Osteocyte (in vitro differentiated cells): Measurements from ENCODE around the gene SLC9A5. TPM values are rescaled to one million over a fixed set of nuclear protein-coding genes. Genes with fewer than 3 reads are reported as not detected.
A peak's percentile ranks its signal among the peaks of the same experiment; 100 is the strongest.

Source experiments
- DNase-seq: peaks from one replicate; pipeline ENCODE4 v3.0.0; 2021; ENCODE audit warnings: mixed read lengths; ENCODE audit not compliant: unreplicated experiment; ENCODE audit errors: extremely low spot score
- H3K27ac Mint-ChIP-seq: one replicate; pipeline ENCODE4 v1.8.0; 2021; ENCODE audit warnings: mild to moderate bottlenecking, mixed read lengths; ENCODE audit not compliant: unreplicated experiment
- H3K27me3 Mint-ChIP-seq: one replicate; pipeline ENCODE4 v1.8.0; 2021; ENCODE audit warnings: mixed read lengths; ENCODE audit not compliant: unreplicated experiment
- H3K36me3 Mint-ChIP-seq: one replicate; pipeline ENCODE4 v1.8.0; 2021; ENCODE audit warnings: mixed read lengths; ENCODE audit not compliant: unreplicated experiment
- H3K4me1 Mint-ChIP-seq: one replicate; pipeline ENCODE4 v1.8.0; 2021; ENCODE audit warnings: mixed read lengths; ENCODE audit not compliant: unreplicated experiment
- H3K4me3 Mint-ChIP-seq: one replicate; pipeline ENCODE4 v1.8.0; 2021; ENCODE audit warnings: mild to moderate bottlenecking, moderate library complexity, mixed read lengths; ENCODE audit not compliant: unreplicated experiment
- H3K9me3 Mint-ChIP-seq: one replicate; pipeline ENCODE4 v1.8.0; 2021; ENCODE audit warnings: mixed read lengths; ENCODE audit not compliant: unreplicated experiment
- CTCF ChIP-seq: fragments of 200-600 bp; sonication (generic); IDR thresholded peaks from 2 replicates; pipeline ENCODE4 v1.5.0; 2021; ENCODE audit warnings: antibody characterized with exemption, mild to moderate bottlenecking, moderate library complexity
- total RNA-seq: library from RNA; stranded (reverse); gene quantifications from 2 replicates; pipeline ENCODE4 v1.2.1, GENCODE V29; 2021

SLC9A5 gene
- total RNA-seq, 1 donor from 2014 or later: 4.2 TPM

GRCh38 chr16:67296420-67296819 lies 47.6 kb downstream of the SLC9A5 start:
- Mint-ChIP-seq H3K36me3 (no peaks in the 10 kb centered on the region), H3K27me3 (peaks cover 4% of the 10 kb centered on the region), H3K9me3 (no peaks in the 10 kb centered on the region), H3K27ac (peak overlapping the region; percentile 40), H3K4me3 (no peak overlapping the region), H3K4me1 (peaks cover 35% of the 10 kb centered on the region)
- no peak for TF ChIP-seq CTCF
- no peak for DNase-seq

DNA sequence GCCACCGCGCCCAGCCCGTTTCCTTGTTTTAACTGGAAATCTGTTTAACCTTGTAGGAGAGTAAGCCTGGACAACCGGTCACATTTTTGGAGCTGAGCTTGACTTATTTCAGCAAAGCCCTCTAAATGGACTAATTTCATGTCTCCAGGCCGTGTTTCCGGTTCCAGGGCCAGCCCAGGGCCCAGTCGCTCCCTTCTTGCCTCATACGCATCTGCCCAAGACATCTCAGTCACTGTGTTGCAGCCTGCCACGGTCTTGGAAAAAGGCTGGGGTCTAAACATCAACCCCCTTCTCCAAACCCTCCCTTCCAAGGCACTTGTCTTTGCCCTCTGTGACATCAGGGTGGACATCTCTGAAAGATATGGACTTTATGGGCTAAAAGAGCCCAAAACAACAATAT lies 49.5 kb downstream of the SLC9A5 start:
- Mint-ChIP-seq H3K27me3 (peaks cover under 1% of the 10 kb centered on the region), H3K27ac (no peak overlapping the region)
- DNase-seq: no peak

GRCh38 chr16:67299269-67299668 lies 50.5 kb downstream of the SLC9A5 start:
- no peak overlapping the region for H3K4me3 Mint-ChIP-seq
- no peak for TF ChIP-seq CTCF
- no peak for DNase-seq
- H3K4me1 Mint-ChIP-seq: peaks cover 52% of the 10 kb centered on the region
- no peaks in the 10 kb centered on the region for H3K9me3 Mint-ChIP-seq
- no peaks in the 10 kb centered on the region for H3K27me3 Mint-ChIP-seq
- H3K27ac Mint-ChIP-seq: no peak overlapping the region
- no peaks in the 10 kb centered on the region for H3K36me3 Mint-ChIP-seq

More for the DNA sequence above, 49.5 kb downstream of the SLC9A5 start:
- Mint-ChIP-seq H3K4me1 (peaks cover 48% of the 10 kb centered on the region), H3K4me3 (no peak overlapping the region), H3K9me3 (no peaks in the 10 kb centered on the region), H3K36me3 (no peaks in the 10 kb centered on the region)
- no peak for TF ChIP-seq CTCF

GRCh38 chr16:67301080-67301782 lies 52.5 kb downstream of the SLC9A5 start:
- peaks cover 37% of the 10 kb centered on the region for H3K4me1 Mint-ChIP-seq
- no peak for TF ChIP-seq CTCF
- H3K27ac Mint-ChIP-seq: peak overlapping the region; percentile 85
- no peaks in the 10 kb centered on the region for H3K36me3 Mint-ChIP-seq
- DNase-seq: no peak
- H3K4me3 Mint-ChIP-seq: no peak overlapping the region
- H3K9me3 Mint-ChIP-seq: no peaks in the 10 kb centered on the region
- no peaks in the 10 kb centered on the region for H3K27me3 Mint-ChIP-seq

DNA sequence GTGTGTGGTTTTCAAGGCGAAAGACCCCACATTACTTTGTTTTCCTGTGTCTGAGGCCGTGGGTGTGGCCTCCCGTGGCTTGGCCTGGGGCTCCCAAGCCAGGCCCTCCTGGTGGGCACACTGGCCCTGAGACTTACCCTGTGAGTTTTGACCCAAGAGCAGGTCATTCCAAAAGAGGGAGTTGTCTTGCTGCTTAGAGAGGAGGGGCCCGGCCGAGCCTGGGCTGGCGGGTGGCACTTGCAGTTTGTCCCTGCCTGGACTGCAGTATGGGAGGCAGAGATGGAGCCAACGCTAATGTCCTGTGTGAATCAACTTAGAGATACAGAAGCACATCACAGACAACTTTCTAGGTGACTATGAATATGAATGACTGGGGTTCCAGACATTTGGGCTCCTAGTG lies 53.3 kb downstream of the SLC9A5 start:
- H3K36me3 Mint-ChIP-seq: no peaks in the 10 kb centered on the region
- peaks cover 29% of the 10 kb centered on the region for H3K4me1 Mint-ChIP-seq
- peak overlapping the region; percentile 85 for H3K27ac Mint-ChIP-seq
- H3K9me3 Mint-ChIP-seq: no peaks in the 10 kb centered on the region
- H3K27me3 Mint-ChIP-seq: no peaks in the 10 kb centered on the region
- no peak overlapping the region for H3K4me3 Mint-ChIP-seq
- no peak for DNase-seq
- no peak for TF ChIP-seq CTCF
